GM12878 (cell line): ENCODE measurements around the gene GHRL. TPM values are rescaled to one million over a fixed set of nuclear protein-coding genes. Genes with fewer than 3 reads are reported as not detected.
A peak's percentile ranks its signal among the peaks of the same experiment; 100 is the strongest.

ENCODE experiments used
- ATAC-seq: fragments of 200-7000 bp; cut with Tn5 transposase; 3 replicates; pipeline ENCODE4 v1.9.1; 2020; ENCODE audit warnings: mild to moderate bottlenecking, moderate library complexity
- BruUV-seq: library from RNA; stranded (reverse); fragments of 400-500 nt; replicated peaks from 2 replicates; lab custom pipeline; 2021; lab: Mats Ljungman, UMichigan
- CTCF ChIA-PET: fragments of 300-600 bp; sonication (Branson Sonifier 250); formaldehyde crosslinking; extraction: SDS; loops from one replicate; lab custom pipeline; 2021; ENCODE audit warnings: inconsistent platforms; lab: Yijun Ruan, JAX
- POLR2A ChIA-PET: fragments of 350-600 bp; formaldehyde crosslinking; extraction: SDS; loops from one replicate; lab custom pipeline; 2021; ENCODE audit warnings: inconsistent platforms; lab: Charles Lee
- RAD21 ChIA-PET: fragments of 300-600 bp; sonication (Branson Sonifier 250); formaldehyde crosslinking; loops from one replicate; lab custom pipeline; 2023; ENCODE audit warnings: antibody characterized with exemption; ENCODE audit not compliant: unreplicated experiment; lab: Charles Lee
- SMC1A ChIA-PET: fragments of 300-600 bp; sonication (Branson Sonifier 250); formaldehyde crosslinking; loops from one replicate; lab custom pipeline; 2023; ENCODE audit not compliant: unreplicated experiment, uncharacterized antibody; lab: Charles Lee
- DNase-seq: peaks from one replicate; pipeline ENCODE4 v3.0.0-alpha.2; 2011; ENCODE audit warnings: low read depth, low spot score
- FAIRE-seq: peaks from 3 replicates; lab custom pipeline; 2011; peaks lifted over from hg19 to GRCh38; lab: Jason Lieb, UNC
- H2AFZ ChIP-seq: 2 replicates; pipeline ENCODE4 v1.6.0; 2011; ENCODE audit warnings: low read depth, low read length, control low read depth; ENCODE audit not compliant: control insufficient read depth
- H3K27ac ChIP-seq: 2 replicates; pipeline ENCODE4 v1.5.1; 2011; ENCODE audit warnings: control low read depth; ENCODE audit not compliant: control insufficient read depth, insufficient read depth
- H3K27me3 ChIP-seq, 2 experiments: replicated peaks in 1 of 2; 2 replicates each; pipeline versions ENCODE4 v1.6.0 to v1.6.1; 2011; ENCODE audit warnings: low read length in 1 of 2; ENCODE audit not compliant: control insufficient read depth in 2 of 2, insufficient read depth in 2 of 2
- H3K36me3 ChIP-seq, 2 experiments: 2 replicates each; pipeline ENCODE4 v1.5.1; 2011; ENCODE audit warnings: low read length in 1 of 2; ENCODE audit not compliant: control insufficient read depth in 2 of 2, insufficient read depth in 2 of 2
- H3K4me1 ChIP-seq: 2 replicates; pipeline ENCODE4 v1.6.1; 2011; ENCODE audit warnings: mild to moderate bottlenecking, low read length, moderate library complexity, mixed read lengths; ENCODE audit not compliant: control insufficient read depth, insufficient read depth
- H3K4me2 ChIP-seq: 2 replicates; pipeline ENCODE4 v1.6.0; 2011; ENCODE audit warnings: control low read depth; ENCODE audit not compliant: control insufficient read depth, insufficient read depth
- H3K4me3 ChIP-seq: fragments of 200-600 bp; sonication (generic); 2 replicates; pipeline ENCODE4 v1.5.1; 2016
- H3K79me2 ChIP-seq: 2 replicates; pipeline ENCODE4 v1.6.0; 2011; ENCODE audit warnings: low read length; ENCODE audit not compliant: control insufficient read depth, insufficient read depth
- H3K9ac ChIP-seq: 2 replicates; pipeline ENCODE4 v1.8.0; 2011; ENCODE audit warnings: low read length, control low read depth, mixed read lengths; ENCODE audit not compliant: control insufficient read depth, insufficient read depth
- H3K9me3 ChIP-seq: replicated peaks from 3 replicates; pipeline ENCODE4 v1.5.1; 2011; ENCODE audit warnings: mild to moderate bottlenecking, low read length; ENCODE audit not compliant: control insufficient read depth, insufficient read depth
- H4K20me1 ChIP-seq: 2 replicates; pipeline ENCODE4 v1.6.0; 2011; ENCODE audit not compliant: control insufficient read depth, insufficient read depth
- BCLAF1 ChIP-seq: fragments of 450-650 bp; IDR thresholded peaks from 2 replicates; pipeline ENCODE4 v1.6.1; 2017; ENCODE audit warnings: antibody characterized with exemption, mild to moderate bottlenecking, moderate library complexity
- SREBF2 ChIP-seq: IDR thresholded peaks from 2 replicates; pipeline ENCODE4 v1.6.1; 2012; ENCODE audit warnings: mild to moderate bottlenecking, low read length
- ZBTB33 ChIP-seq: fragments of 450-650 bp; IDR thresholded peaks from 2 replicates; pipeline ENCODE4 v1.6.1; 2017; ENCODE audit warnings: mild to moderate bottlenecking
- ZNF24 ChIP-seq: fragments of 450-650 bp; IDR thresholded peaks from 2 replicates; pipeline ENCODE4 v1.6.1; 2017; ENCODE audit warnings: antibody characterized with exemption, mild to moderate bottlenecking
- WGBS: methylation state at CpG from one replicate; pipeline ENCODE4 v1.1.6; 2016; ENCODE audit warnings: low lambda C conversion rate; ENCODE audit not compliant: insufficient replicate concordance, insufficient coverage; ENCODE audit errors: missing lambda C conversion rate; 5-methylcytosine and 5-hydroxymethylcytosine counted together
- in situ Hi-C: fragments of 300-500 bp; cut with MboI; formaldehyde crosslinking; loops from 9 replicates; pipeline ENCODE4 v1.14.3; 2018; ENCODE audit warnings: mixed read lengths
- intact Hi-C: fragments of 100-400 bp; cut with micrococcal nuclease; formaldehyde crosslinking; loops from one replicate; pipeline ENCODE4 v1.14.2; 2022; ENCODE audit not compliant: unreplicated experiment
- polyA plus RNA-seq, 11 experiments: library from polyadenylated mRNA; depleted of rRNA in 4 of 11; unstranded in 6 of 11; stranded (reverse) in 5 of 11; fragments of >200 nt; fragmentation: Nextera tagmentation in 4 of 11; fragmentation: Illumina TruSeq in 1 of 11; extraction: Ambion mirVana in 4 of 11; extraction: Trizol in 1 of 11; gene quantifications; 1 replicate in 1 of 11; 2 replicates in 10 of 11; pipeline versions ENCODE4 v1.2.1 to v1.2.3, GENCODE V29; 2011 to 2016; ENCODE audit warnings: inconsistent platforms in 2 of 11, missing spikeins in 2 of 11, low read depth in 1 of 11
- total RNA-seq, 4 experiments: library from RNA; depleted of rRNA in 3 of 4; stranded (reverse); fragments of >200 nt in 3 of 4; fragmentation: Illumina TruSeq in 1 of 4; extraction: Trizol in 1 of 4; gene quantifications; 2 replicates each; pipeline versions ENCODE4 v1.2.1 to v1.2.3, GENCODE V29; 2013 to 2021

The GHRL gene
- total and polyA plus RNA-seq, 10 of the 15 experiments (the other 5 are each of a cell fraction or from before 2014, with no cell fraction given) = 0.35 to 2.2 (median 0.88) TPM

GRCh38 chr3:10317961-10318350 lies 25.2 kb upstream of the GHRL start:
- ATAC-seq (no peak), FAIRE-seq (no peak), DNase-seq (no peak)
- intact Hi-C loops = no loop called here
- in situ Hi-C loops = no loop called here
- Histone ChIP-seq H3K9me3 (no peaks in the 10 kb centered on the region), H3K27me3 (no peaks in the 10 kb centered on the region), H3K36me3 (peaks cover 6 to 35% of the 10 kb centered on the region in 2 experiments), H3K4me1 (0 out of 2 replicates have a peak, but pooled peaks cover 3% of the 10 kb centered on the region), H3K9ac (no peak overlapping the region), H3K27ac (no peak overlapping the region), H3K4me3 (no peak overlapping the region), H3K79me2 (peaks cover 24% of the 10 kb centered on the region), H4K20me1 (no peaks in the 10 kb centered on the region), H2AFZ (no peak overlapping the region), H3K4me2 (no peak overlapping the region)
- 96% methylated on average over 3 of the region's 3 CpGs for WGBS
- TF ChIP-seq BCLAF1 = no peak
- TF ChIP-seq SREBF2 = no peak
- TF ChIP-seq ZBTB33 = no peak
- peak; percentile 56; the same call in 1 of the 2 replicates for TF ChIP-seq ZNF24
- ChIA-PET SMC1A (no interaction called here), CTCF (no interaction called here), POLR2A (no interaction called here), RAD21 (no interaction called here)
- BruUV-seq = no TSS peak
